ENCODE measurements around the gene FOXN3. TPM values are rescaled to one million over a fixed set of nuclear protein-coding genes. Genes with fewer than 3 reads are reported as not detected.

Gene FOXN3
- polyA plus RNA-seq, 2 of the 4 experiments (the other 2 are of a cell fraction): 6.0 to 6.4 TPM

- TF ChIP-seq HEYL (CRISPR knock-in tag; IDR thresholded peaks at IDR 0.05) (no peak), TP53 (CRISPR knock-in tag; IDR thresholded peaks at IDR 0.05) (no peak), PHF8 (IDR thresholded peaks at IDR 0.05; ENCODE audit: borderline replicate concordance, low read depth) (no peak), HOXB5 (CRISPR knock-in tag; IDR thresholded peaks at IDR 0.05) (no peak), MAFK (IDR thresholded peaks at IDR 0.05; ENCODE audit: partially characterized antibody) (no peak), HOXB13 (CRISPR knock-in tag; IDR thresholded peaks at IDR 0.05; ENCODE audit: low read depth) (no peak), HOXA7 (CRISPR knock-in tag; IDR thresholded peaks at IDR 0.05) (no peak), E2F6 (IDR thresholded peaks at IDR 0.05; ENCODE audit: borderline replicate concordance, low read depth) (no peak), EP300 (IDR thresholded peaks at IDR 0.05) (no peak), FOXS1 (CRISPR knock-in tag; IDR thresholded peaks at IDR 0.05) (no peak), HES2 (IDR thresholded peaks at IDR 0.05) (no peak), SMC3 (IDR thresholded peaks at IDR 0.05) (no peak), POLR2A (IDR thresholded peaks at IDR 0.05; ENCODE audit: low read length) (no peak), FOSL2 (IDR thresholded peaks at IDR 0.05) (no peak), FOSL2 (CRISPR knock-in tag; IDR thresholded peaks at IDR 0.05) (no peak), KDM5A (IDR thresholded peaks at IDR 0.05) (no peak), RCOR1 (IDR thresholded peaks at IDR 0.05; ENCODE audit: low read depth, low read length) (no peak), TFCP2L1 (CRISPR knock-in tag; IDR thresholded peaks at IDR 0.05) (no peak), KDM1A (IDR thresholded peaks at IDR 0.05; ENCODE audit: low read depth) (no peak), EHMT2 (IDR thresholded peaks at IDR 0.05; ENCODE audit: low read depth) (no peak)
- Histone ChIP-seq H3K4me3 (no peak overlapping the region), H3K4me1 (0 out of 3 replicates have a peak, but pooled peaks cover 3% of the 10 kb centered on the region), H3K27ac (no peak overlapping the region), H3K4me2 (no peak overlapping the region), H3K9me3 (no peaks in the 10 kb centered on the region)
- ChIA-PET POLR2A (no interaction called here), CTCF (interaction anchor here (0.6 to 1.2 kb wide), 3 partner anchors 10 to 682 kb away, joined by 3 read pairs; no protein-coding TSS in a partner anchor)
- WGBS (ENCODE audit: missing lambda C conversion rate): 75% methylated on average over 9 of the region's 9 CpGs
- no peak for DNase-seq (ENCODE audit: low read depth in 1 of 2, low spot score in 1 of 2)
- no peak for ATAC-seq
- FAIRE-seq: no peak
Observed at GRCh38 chr14:89242652-89243279, 174.3 kb downstream of the FOXN3 start.

DNA sequence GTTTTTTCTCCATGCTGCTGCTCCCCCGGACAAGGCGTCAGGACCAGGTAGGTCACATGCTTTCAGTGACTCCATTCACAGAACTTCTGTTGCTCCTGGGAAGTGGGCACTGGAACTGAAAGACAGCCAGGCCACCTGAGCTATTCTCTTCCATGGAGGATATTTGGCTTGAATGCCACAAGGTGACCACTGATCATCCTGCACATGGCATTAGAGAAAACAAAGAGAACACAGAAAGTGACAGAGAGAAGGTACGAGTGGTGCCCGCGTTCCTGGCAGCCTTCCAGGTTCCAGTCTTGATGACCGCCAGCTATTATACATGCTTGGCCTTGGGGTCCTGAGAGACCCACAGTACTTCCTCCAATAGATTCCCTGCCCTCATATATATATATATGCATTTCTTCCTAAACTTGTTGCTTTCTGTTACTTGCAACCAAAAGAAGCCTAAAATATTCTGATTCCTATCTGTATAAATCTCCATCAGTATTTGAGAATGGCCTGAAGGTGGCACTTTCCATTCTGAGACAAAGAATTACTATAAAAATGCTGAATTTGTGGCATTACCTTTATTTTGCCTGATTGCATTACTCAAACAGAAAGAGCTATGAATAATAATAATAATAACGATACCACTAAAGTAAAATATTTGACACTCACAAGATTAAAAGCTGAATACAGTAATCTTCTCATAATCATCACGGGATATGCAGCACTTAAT lies 174.9 kb downstream of the FOXN3 start:
- H3K4me1 ChIP-seq: no peaks in the 10 kb centered on the region
- no peak overlapping the region for H3K27ac ChIP-seq
- CTCF ChIA-PET: interaction anchor here (0.6 to 1.2 kb wide), 2 partner anchors 201 to 683 kb away, joined by 3 read pairs; no protein-coding TSS in a partner anchor
- TF ChIP-seq, protein P1, sequence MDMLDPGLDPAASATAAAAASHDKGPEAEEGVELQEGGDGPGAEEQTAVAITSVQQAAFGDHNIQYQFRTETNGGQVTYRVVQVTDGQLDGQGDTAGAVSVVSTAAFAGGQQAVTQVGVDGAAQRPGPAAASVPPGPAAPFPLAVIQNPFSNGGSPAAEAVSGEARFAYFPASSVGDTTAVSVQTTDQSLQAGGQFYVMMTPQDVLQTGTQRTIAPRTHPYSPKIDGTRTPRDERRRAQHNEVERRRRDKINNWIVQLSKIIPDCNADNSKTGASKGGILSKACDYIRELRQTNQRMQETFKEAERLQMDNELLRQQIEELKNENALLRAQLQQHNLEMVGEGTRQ (IDR thresholded peaks at IDR 0.05): no peak
- TF ChIP-seq NFE2L2 (conservative IDR thresholded peaks at IDR 0.05; ENCODE audit: low read length) (no peak), HDAC2 (IDR thresholded peaks at IDR 0.05) (no peak), KDM5A (IDR thresholded peaks at IDR 0.05) (no peak), JUN (IDR thresholded peaks at IDR 0.05) (no peak), RARB (CRISPR knock-in tag; IDR thresholded peaks at IDR 0.05) (no peak), HOXB13 (CRISPR knock-in tag; IDR thresholded peaks at IDR 0.05; ENCODE audit: low read depth) (no peak), HES2 (IDR thresholded peaks at IDR 0.05) (no peak), CBX2 (IDR thresholded peaks at IDR 0.05; ENCODE audit: borderline replicate concordance, low read depth) (no peak), CEBPB (IDR thresholded peaks at IDR 0.05) (no peak), EHF (CRISPR knock-in tag; IDR thresholded peaks at IDR 0.05) (no peak), ZNF302 (CRISPR knock-in tag; IDR thresholded peaks at IDR 0.05) (no peak), EHMT2 (IDR thresholded peaks at IDR 0.05; ENCODE audit: low read depth) (no peak), HOXA7 (CRISPR knock-in tag; IDR thresholded peaks at IDR 0.05) (no peak), POLR2AphosphoS2 (conservative IDR thresholded peaks at IDR 0.05; ENCODE audit: low read length) (no peak), PHF8 (IDR thresholded peaks at IDR 0.05; ENCODE audit: borderline replicate concordance, low read depth) (no peak), PBX3 (IDR thresholded peaks at IDR 0.05) (no peak), EP300 (IDR thresholded peaks at IDR 0.05) (no peak), HEYL (CRISPR knock-in tag; IDR thresholded peaks at IDR 0.05) (no peak)
- TF ChIP-seq, protein P2, sequence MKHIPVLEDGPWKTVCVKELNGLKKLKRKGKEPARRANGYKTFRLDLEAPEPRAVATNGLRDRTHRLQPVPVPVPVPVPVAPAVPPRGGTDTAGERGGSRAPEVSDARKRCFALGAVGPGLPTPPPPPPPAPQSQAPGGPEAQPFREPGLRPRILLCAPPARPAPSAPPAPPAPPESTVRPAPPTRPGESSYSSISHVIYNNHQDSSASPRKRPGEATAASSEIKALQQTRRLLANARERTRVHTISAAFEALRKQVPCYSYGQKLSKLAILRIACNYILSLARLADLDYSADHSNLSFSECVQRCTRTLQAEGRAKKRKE (CRISPR knock-in tag; IDR thresholded peaks at IDR 0.05; ENCODE audit: low read depth): no peak
- FAIRE-seq (no peak), ATAC-seq (no peak), DNase-seq (ENCODE audit: low read depth in 1 of 2, low spot score in 1 of 2) (no peak)
- H3K9me3 ChIP-seq: no peaks in the 10 kb centered on the region
- H3K4me3 ChIP-seq: no peak overlapping the region
- no peak overlapping the region for H3K4me2 ChIP-seq
- POLR2A ChIA-PET: no interaction called here
- 84% methylated on average over 8 of the region's 8 CpGs for WGBS (ENCODE audit: missing lambda C conversion rate)
